Measurements from ENCODE around the gene MEIS2.

- TF ChIP-seq POLR2A (IDR thresholded peaks at IDR 0.05; ENCODE audit: low read depth, low read length): no peak
- TF ChIP-seq, protein P1, sequence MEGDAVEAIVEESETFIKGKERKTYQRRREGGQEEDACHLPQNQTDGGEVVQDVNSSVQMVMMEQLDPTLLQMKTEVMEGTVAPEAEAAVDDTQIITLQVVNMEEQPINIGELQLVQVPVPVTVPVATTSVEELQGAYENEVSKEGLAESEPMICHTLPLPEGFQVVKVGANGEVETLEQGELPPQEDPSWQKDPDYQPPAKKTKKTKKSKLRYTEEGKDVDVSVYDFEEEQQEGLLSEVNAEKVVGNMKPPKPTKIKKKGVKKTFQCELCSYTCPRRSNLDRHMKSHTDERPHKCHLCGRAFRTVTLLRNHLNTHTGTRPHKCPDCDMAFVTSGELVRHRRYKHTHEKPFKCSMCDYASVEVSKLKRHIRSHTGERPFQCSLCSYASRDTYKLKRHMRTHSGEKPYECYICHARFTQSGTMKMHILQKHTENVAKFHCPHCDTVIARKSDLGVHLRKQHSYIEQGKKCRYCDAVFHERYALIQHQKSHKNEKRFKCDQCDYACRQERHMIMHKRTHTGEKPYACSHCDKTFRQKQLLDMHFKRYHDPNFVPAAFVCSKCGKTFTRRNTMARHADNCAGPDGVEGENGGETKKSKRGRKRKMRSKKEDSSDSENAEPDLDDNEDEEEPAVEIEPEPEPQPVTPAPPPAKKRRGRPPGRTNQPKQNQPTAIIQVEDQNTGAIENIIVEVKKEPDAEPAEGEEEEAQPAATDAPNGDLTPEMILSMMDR (IDR thresholded peaks at IDR 0.05; ENCODE audit: extremely low read depth in 1 of 2, insufficient read depth in 1 of 2, low read depth in 1 of 2, low read length in 2 of 2): no peak
- no peak for TF ChIP-seq MAX (IDR thresholded peaks at IDR 0.05; ENCODE audit: insufficient read depth, insufficient read length)
- TF ChIP-seq POLR2AphosphoS5 (IDR thresholded peaks at IDR 0.05; ENCODE audit: insufficient read depth, low read depth, low read length): no peak
These were observed 3.4 kb upstream of the MEIS2 start for GRCh38 chr15:37103475-37104423.
